Thyroid gland (tissue), 4 donors: ENCODE measurements around the gene ATF7. TPM values are rescaled to one million over a fixed set of nuclear protein-coding genes. Genes with fewer than 3 reads are reported as not detected.
"Not testable (repeated sequence)": the region's sequence is repeated elsewhere in the genome, so short reads cannot be mapped to it uniquely, and the experiment has no call there.

Experiments
- DNase-seq, 2 donors: peaks; one replicate each; pipeline ENCODE4 v3.0.0-alpha.2; 2019
- H3K27ac ChIP-seq, 3 donors: fragments of 200-600 bp; sonication (generic); 1 replicate in 2 of 3; 2 replicates in 1 of 3; pipeline ENCODE4 v1.5.1; 2016 to 2019; ENCODE audit warnings: mild to moderate bottlenecking in 1 of 3, moderate library complexity in 1 of 3
- H3K27me3 ChIP-seq: fragments of 200-600 bp; sonication (generic); one replicate; pipeline ENCODE4 v1.5.1; 2019
- H3K36me3 ChIP-seq, 2 donors: fragments of 200-600 bp; sonication (generic); one replicate each; pipeline ENCODE4 v1.5.1; 2016 to 2019
- H3K4me1 ChIP-seq, 2 donors: fragments of 200-600 bp; sonication (generic); one replicate each; pipeline ENCODE4 v1.5.1; 2017 to 2019
- H3K4me3 ChIP-seq, 3 donors: fragments of 200-600 bp; sonication (generic); replicated peaks in 1 of 3; 1 replicate in 2 of 3; 2 replicates in 1 of 3; pipeline ENCODE4 v1.5.1; 2016; ENCODE audit warnings: mild to moderate bottlenecking in 1 of 3
- H3K9me3 ChIP-seq: fragments of 200-600 bp; sonication (generic); one replicate; pipeline ENCODE4 v1.5.1; 2017
- CTCF ChIP-seq, 6 experiments: fragments of 200-600 bp in 3 of 6; fragments of 450-650 bp in 3 of 6; sonication (generic) in 3 of 6; IDR thresholded peaks; one replicate each; pipeline ENCODE4 v1.5.1; 2016 to 2019; ENCODE audit warnings: antibody characterized with exemption in 6 of 6, mild to moderate bottlenecking in 2 of 6, inconsistent platforms in 1 of 6, moderate library complexity in 1 of 6
- POLR2A ChIP-seq, 2 donors: fragments of 450-650 bp; IDR thresholded peaks; one replicate each; pipeline ENCODE4 v1.6.1; 2017; ENCODE audit warnings: antibody characterized with exemption in 2 of 2, mild to moderate bottlenecking in 2 of 2, moderate library complexity in 1 of 2
- WGBS, 2 donors: methylation state at CpG; one replicate each; pipeline ENCODE4 v1.1.5; 2017; 5-methylcytosine and 5-hydroxymethylcytosine counted together
- intact Hi-C: fragments of 100-400 bp; cut with DNase I; formaldehyde crosslinking; loops from one replicate; pipeline ENCODE4 v1.15.1; 2023
- total RNA-seq, 4 donors: library from RNA; depleted of rRNA; stranded (reverse); fragments of >200 nt; gene quantifications; one replicate each; pipeline ENCODE4 v1.2.3, GENCODE V29; 2016

ATF7 gene
- total RNA-seq, 4 donors from 2014 or later, result 21.3 to 40.1 (median 37.6) TPM

- 92 to 94% methylated on average over 14 of the region's 14 CpGs for WGBS, 2 donors
- no peaks in the 10 kb centered on the region for H3K4me1 ChIP-seq
- H3K9me3 ChIP-seq, result no peaks in the 10 kb centered on the region
- intact Hi-C loops, result no loop called here
- TF ChIP-seq POLR2A (IDR thresholded peaks at IDR 0.05) (no peak), CTCF (IDR thresholded peaks at IDR 0.05) (no peak)
- H3K27ac ChIP-seq, result no peak overlapping the region
- no peak overlapping the region for H3K4me3 ChIP-seq
- no peak for DNase-seq
- peaks cover 5 to 7% of the 10 kb centered on the region in 2 donors for H3K36me3 ChIP-seq
- no peaks in the 10 kb centered on the region for H3K27me3 ChIP-seq
Measured at GRCh38 chr12:53552361-53553327, 73.5 kb downstream of the ATF7 start.

GRCh38 chr12:53551889-53552291, 74.3 kb downstream of the ATF7 start:
- Histone ChIP-seq H3K4me3 (no peak overlapping the region), H3K27ac (no peak overlapping the region), H3K27me3 (no peaks in the 10 kb centered on the region), H3K4me1 (no peaks in the 10 kb centered on the region), H3K9me3 (no peaks in the 10 kb centered on the region), H3K36me3 (peaks cover 5 to 7% of the 10 kb centered on the region in 2 donors)
- no peak for DNase-seq
- TF ChIP-seq POLR2A (IDR thresholded peaks at IDR 0.05), result no peak
- peak in 1 of 6 experiments; percentile 5 for TF ChIP-seq CTCF (IDR thresholded peaks at IDR 0.05)
- intact Hi-C loops, result no loop called here
- 91 to 94% methylated on average over 2 of the region's 2 CpGs for WGBS, 2 donors

GRCh38 chr12:53550595-53550994, 75.6 kb downstream of the ATF7 start:
- no peaks in the 10 kb centered on the region for H3K9me3 ChIP-seq
- 91 to 100% methylated on average over 1 of the region's 1 CpG for WGBS, 2 donors
- H3K4me3 ChIP-seq, result no peak overlapping the region
- no peak overlapping the region for H3K27ac ChIP-seq
- DNase-seq, result no peak
- no peaks in the 10 kb centered on the region for H3K4me1 ChIP-seq
- peaks cover 5 to 7% of the 10 kb centered on the region in 2 donors for H3K36me3 ChIP-seq
- no peak for TF ChIP-seq CTCF (IDR thresholded peaks at IDR 0.05)
- no peak for TF ChIP-seq POLR2A (IDR thresholded peaks at IDR 0.05)
- H3K27me3 ChIP-seq, result no peaks in the 10 kb centered on the region
- intact Hi-C loops, result no loop called here

- H3K36me3 ChIP-seq, H3K9me3 ChIP-seq, H3K4me1 ChIP-seq, H3K4me3 ChIP-seq, H3K27ac ChIP-seq, intact Hi-C loops, H3K27me3 ChIP-seq, DNase-seq: not testable (repeated sequence)
- WGBS, 2 donors, result 96 to 98% methylated on average over 8 of the region's 8 CpGs
Measured at GRCh38 chr12:53550131-53550530, 76.1 kb downstream of the ATF7 start.

GRCh38 chr12:53548354-53548753, 77.8 kb downstream of the ATF7 start:
- peaks cover 9 to 20% of the 10 kb centered on the region in 2 donors for H3K4me1 ChIP-seq
- H3K27me3 ChIP-seq, DNase-seq, H3K27ac ChIP-seq, H3K36me3 ChIP-seq, H3K4me3 ChIP-seq, H3K9me3 ChIP-seq, intact Hi-C loops: not testable (repeated sequence)
- WGBS, 2 donors, result 96 to 100% methylated on average over 6 of the region's 6 CpGs

GRCh38 chr12:53543539-53543938, 82.6 kb downstream of the ATF7 start:
- no peak overlapping the region for H3K4me3 ChIP-seq
- 30 to 32% methylated on average over 5 of the region's 5 CpGs for WGBS, 2 donors
- H3K36me3 ChIP-seq, result peaks cover 16 to 26% of the 10 kb centered on the region in 2 donors
- H3K27me3 ChIP-seq, result no peaks in the 10 kb centered on the region
- DNase-seq, result peak; percentile 52 to 61
- TF ChIP-seq POLR2A (IDR thresholded peaks at IDR 0.05) (no peak), CTCF (IDR thresholded peaks at IDR 0.05) (peak; percentile 58 to 97 (median 80))
- H3K9me3 ChIP-seq, result no peaks in the 10 kb centered on the region
- peak overlapping the region; percentile 7 to 81 (median 38) for H3K27ac ChIP-seq
- peaks cover 18 to 26% of the 10 kb centered on the region in 2 donors for H3K4me1 ChIP-seq
- intact Hi-C loops, result loop anchor here (2.0 kb wide), 1 partner anchor 133 kb away; the partner anchor contains the start of gene ATP5MC2
